HEK293 (cell line): ENCODE measurements around the gene MAP2K6.

Experiments used
- KLF8 ChIP-seq: fragments of 450-650 bp; formaldehyde crosslinking; IDR thresholded peaks from 2 replicates; pipeline ENCODE4 v1.5.1; 2016; ENCODE audit warnings: missing biosample characterization, missing genetic modification characterization
- KLF9 ChIP-seq: fragments of 450-650 bp; formaldehyde crosslinking; IDR thresholded peaks from 2 replicates; pipeline ENCODE4 v1.5.1; 2016; ENCODE audit warnings: missing biosample characterization, missing genetic modification characterization, low read depth
- SETDB1 ChIP-seq: IDR thresholded peaks from one replicate; pipeline ENCODE4 v1.6.1; 2017; ENCODE audit warnings: mild to moderate bottlenecking, low read length, moderate library complexity, mixed read lengths; ENCODE audit not compliant: insufficient read length
- SP2 ChIP-seq: fragments of 450-650 bp; formaldehyde crosslinking; IDR thresholded peaks from 2 replicates; pipeline ENCODE4 v1.5.1; 2016; ENCODE audit warnings: missing biosample characterization, missing genetic modification characterization
- ZBTB8A ChIP-seq: fragments of 450-650 bp; formaldehyde crosslinking; IDR thresholded peaks from 2 replicates; pipeline ENCODE4 v1.5.1; 2016; ENCODE audit warnings: missing biosample characterization, missing genetic modification characterization
- ZFP3 ChIP-seq: fragments of 450-650 bp; formaldehyde crosslinking; IDR thresholded peaks from 2 replicates; pipeline ENCODE4 v1.5.1; 2016; ENCODE audit warnings: low read depth, missing biosample characterization, missing genetic modification characterization
- ZNF777 ChIP-seq: fragments of 450-650 bp; formaldehyde crosslinking; IDR thresholded peaks from 2 replicates; pipeline ENCODE4 v1.5.1; 2017; ENCODE audit warnings: missing biosample characterization, missing genetic modification characterization, borderline replicate concordance
- ZNF837 ChIP-seq: fragments of 450-650 bp; formaldehyde crosslinking; IDR thresholded peaks from 2 replicates; pipeline ENCODE4 v1.5.1; 2016; ENCODE audit warnings: missing biosample characterization, missing genetic modification characterization
- ZSCAN30 ChIP-seq: fragments of 450-650 bp; IDR thresholded peaks from 2 replicates; pipeline ENCODE4 v1.5.1; 2018; ENCODE audit warnings: missing biosample characterization, mild to moderate bottlenecking, missing genetic modification characterization, moderate library complexity
- TF ChIP-seq, protein P1 (sequence below): fragments of 450-650 bp; formaldehyde crosslinking; IDR thresholded peaks from 2 replicates; pipeline ENCODE4 v1.5.1; 2016; ENCODE audit warnings: missing biosample characterization, missing genetic modification characterization
- TF ChIP-seq, protein P2 (sequence below): fragments of 450-650 bp; formaldehyde crosslinking; IDR thresholded peaks from 2 replicates; pipeline ENCODE4 v1.5.1; 2017; ENCODE audit warnings: missing biosample characterization, missing genetic modification characterization
- TF ChIP-seq, protein P3 (sequence below): fragments of 450-650 bp; formaldehyde crosslinking; IDR thresholded peaks from 2 replicates; pipeline ENCODE4 v1.5.1; 2016; ENCODE audit warnings: missing biosample characterization, missing genetic modification characterization
- TF ChIP-seq, protein P4 (sequence below): fragments of 450-650 bp; formaldehyde crosslinking; conservative IDR thresholded peaks from 2 replicates; pipeline ENCODE4 v1.5.1; 2016; ENCODE audit warnings: low read depth, missing biosample characterization, missing genetic modification characterization
- TF ChIP-seq, protein P5 (sequence below): fragments of 450-650 bp; formaldehyde crosslinking; IDR thresholded peaks from 2 replicates; pipeline ENCODE4 v1.5.1; 2016; ENCODE audit warnings: missing biosample characterization, missing genetic modification characterization

DNA sequence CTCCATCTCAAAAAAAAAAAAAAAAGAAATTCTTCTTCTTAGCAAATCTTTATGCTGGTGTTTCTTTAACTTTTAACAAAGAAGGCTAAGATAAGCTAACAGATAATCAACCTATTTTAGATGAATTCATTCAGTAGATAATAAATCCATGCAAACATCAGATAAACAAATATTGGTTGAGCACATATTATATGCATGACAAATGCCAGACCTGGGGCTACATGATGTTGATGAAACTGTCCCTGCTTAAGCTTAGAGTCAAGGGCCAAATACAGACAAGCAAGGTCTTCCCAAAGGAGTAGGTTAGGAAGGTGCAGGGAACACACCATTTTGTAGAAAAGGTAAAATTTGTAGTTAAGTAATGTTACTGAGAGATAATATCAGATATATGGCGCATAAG lies 6.7 kb upstream of the MAP2K6 start:
- no peak for TF ChIP-seq ZSCAN30 (tag by site-specific recombination)
- TF ChIP-seq ZNF837 = no peak
- TF ChIP-seq, protein P1, sequence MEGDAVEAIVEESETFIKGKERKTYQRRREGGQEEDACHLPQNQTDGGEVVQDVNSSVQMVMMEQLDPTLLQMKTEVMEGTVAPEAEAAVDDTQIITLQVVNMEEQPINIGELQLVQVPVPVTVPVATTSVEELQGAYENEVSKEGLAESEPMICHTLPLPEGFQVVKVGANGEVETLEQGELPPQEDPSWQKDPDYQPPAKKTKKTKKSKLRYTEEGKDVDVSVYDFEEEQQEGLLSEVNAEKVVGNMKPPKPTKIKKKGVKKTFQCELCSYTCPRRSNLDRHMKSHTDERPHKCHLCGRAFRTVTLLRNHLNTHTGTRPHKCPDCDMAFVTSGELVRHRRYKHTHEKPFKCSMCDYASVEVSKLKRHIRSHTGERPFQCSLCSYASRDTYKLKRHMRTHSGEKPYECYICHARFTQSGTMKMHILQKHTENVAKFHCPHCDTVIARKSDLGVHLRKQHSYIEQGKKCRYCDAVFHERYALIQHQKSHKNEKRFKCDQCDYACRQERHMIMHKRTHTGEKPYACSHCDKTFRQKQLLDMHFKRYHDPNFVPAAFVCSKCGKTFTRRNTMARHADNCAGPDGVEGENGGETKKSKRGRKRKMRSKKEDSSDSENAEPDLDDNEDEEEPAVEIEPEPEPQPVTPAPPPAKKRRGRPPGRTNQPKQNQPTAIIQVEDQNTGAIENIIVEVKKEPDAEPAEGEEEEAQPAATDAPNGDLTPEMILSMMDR = no peak
- no peak for TF ChIP-seq SP2
- no peak for TF ChIP-seq KLF9 (tag by site-specific recombination)
- TF ChIP-seq, protein P2, sequence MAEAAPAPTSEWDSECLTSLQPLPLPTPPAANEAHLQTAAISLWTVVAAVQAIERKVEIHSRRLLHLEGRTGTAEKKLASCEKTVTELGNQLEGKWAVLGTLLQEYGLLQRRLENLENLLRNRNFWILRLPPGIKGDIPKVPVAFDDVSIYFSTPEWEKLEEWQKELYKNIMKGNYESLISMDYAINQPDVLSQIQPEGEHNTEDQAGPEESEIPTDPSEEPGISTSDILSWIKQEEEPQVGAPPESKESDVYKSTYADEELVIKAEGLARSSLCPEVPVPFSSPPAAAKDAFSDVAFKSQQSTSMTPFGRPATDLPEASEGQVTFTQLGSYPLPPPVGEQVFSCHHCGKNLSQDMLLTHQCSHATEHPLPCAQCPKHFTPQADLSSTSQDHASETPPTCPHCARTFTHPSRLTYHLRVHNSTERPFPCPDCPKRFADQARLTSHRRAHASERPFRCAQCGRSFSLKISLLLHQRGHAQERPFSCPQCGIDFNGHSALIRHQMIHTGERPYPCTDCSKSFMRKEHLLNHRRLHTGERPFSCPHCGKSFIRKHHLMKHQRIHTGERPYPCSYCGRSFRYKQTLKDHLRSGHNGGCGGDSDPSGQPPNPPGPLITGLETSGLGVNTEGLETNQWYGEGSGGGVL (tag by site-specific recombination) = no peak
- TF ChIP-seq, protein P3, sequence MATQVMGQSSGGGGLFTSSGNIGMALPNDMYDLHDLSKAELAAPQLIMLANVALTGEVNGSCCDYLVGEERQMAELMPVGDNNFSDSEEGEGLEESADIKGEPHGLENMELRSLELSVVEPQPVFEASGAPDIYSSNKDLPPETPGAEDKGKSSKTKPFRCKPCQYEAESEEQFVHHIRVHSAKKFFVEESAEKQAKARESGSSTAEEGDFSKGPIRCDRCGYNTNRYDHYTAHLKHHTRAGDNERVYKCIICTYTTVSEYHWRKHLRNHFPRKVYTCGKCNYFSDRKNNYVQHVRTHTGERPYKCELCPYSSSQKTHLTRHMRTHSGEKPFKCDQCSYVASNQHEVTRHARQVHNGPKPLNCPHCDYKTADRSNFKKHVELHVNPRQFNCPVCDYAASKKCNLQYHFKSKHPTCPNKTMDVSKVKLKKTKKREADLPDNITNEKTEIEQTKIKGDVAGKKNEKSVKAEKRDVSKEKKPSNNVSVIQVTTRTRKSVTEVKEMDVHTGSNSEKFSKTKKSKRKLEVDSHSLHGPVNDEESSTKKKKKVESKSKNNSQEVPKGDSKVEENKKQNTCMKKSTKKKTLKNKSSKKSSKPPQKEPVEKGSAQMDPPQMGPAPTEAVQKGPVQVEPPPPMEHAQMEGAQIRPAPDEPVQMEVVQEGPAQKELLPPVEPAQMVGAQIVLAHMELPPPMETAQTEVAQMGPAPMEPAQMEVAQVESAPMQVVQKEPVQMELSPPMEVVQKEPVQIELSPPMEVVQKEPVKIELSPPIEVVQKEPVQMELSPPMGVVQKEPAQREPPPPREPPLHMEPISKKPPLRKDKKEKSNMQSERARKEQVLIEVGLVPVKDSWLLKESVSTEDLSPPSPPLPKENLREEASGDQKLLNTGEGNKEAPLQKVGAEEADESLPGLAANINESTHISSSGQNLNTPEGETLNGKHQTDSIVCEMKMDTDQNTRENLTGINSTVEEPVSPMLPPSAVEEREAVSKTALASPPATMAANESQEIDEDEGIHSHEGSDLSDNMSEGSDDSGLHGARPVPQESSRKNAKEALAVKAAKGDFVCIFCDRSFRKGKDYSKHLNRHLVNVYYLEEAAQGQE (tag by site-specific recombination) = no peak
- no peak for TF ChIP-seq SETDB1
- no peak for TF ChIP-seq ZNF777
- TF ChIP-seq, protein P4, sequence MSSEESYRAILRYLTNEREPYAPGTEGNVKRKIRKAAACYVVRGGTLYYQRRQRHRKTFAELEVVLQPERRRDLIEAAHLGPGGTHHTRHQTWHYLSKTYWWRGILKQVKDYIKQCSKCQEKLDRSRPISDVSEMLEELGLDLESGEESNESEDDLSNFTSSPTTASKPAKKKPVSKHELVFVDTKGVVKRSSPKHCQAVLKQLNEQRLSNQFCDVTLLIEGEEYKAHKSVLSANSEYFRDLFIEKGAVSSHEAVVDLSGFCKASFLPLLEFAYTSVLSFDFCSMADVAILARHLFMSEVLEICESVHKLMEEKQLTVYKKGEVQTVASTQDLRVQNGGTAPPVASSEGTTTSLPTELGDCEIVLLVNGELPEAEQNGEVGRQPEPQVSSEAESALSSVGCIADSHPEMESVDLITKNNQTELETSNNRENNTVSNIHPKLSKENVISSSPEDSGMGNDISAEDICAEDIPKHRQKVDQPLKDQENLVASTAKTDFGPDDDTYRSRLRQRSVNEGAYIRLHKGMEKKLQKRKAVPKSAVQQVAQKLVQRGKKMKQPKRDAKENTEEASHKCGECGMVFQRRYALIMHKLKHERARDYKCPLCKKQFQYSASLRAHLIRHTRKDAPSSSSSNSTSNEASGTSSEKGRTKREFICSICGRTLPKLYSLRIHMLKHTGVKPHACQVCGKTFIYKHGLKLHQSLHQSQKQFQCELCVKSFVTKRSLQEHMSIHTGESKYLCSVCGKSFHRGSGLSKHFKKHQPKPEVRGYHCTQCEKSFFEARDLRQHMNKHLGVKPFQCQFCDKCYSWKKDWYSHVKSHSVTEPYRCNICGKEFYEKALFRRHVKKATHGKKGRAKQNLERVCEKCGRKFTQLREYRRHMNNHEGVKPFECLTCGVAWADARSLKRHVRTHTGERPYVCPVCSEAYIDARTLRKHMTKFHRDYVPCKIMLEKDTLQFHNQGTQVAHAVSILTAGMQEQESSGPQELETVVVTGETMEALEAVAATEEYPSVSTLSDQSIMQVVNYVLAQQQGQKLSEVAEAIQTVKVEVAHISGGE (tag by site-specific recombination) = no peak
- no peak for TF ChIP-seq KLF8 (tag by site-specific recombination)
- TF ChIP-seq, protein P5, sequence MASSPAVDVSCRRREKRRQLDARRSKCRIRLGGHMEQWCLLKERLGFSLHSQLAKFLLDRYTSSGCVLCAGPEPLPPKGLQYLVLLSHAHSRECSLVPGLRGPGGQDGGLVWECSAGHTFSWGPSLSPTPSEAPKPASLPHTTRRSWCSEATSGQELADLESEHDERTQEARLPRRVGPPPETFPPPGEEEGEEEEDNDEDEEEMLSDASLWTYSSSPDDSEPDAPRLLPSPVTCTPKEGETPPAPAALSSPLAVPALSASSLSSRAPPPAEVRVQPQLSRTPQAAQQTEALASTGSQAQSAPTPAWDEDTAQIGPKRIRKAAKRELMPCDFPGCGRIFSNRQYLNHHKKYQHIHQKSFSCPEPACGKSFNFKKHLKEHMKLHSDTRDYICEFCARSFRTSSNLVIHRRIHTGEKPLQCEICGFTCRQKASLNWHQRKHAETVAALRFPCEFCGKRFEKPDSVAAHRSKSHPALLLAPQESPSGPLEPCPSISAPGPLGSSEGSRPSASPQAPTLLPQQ (tag by site-specific recombination) = no peak
- TF ChIP-seq ZBTB8A (tag by site-specific recombination) = no peak
- TF ChIP-seq ZFP3 (tag by site-specific recombination) = no peak
